C4-2B (cell line): ENCODE results near the gene ACSL4.

ENCODE experiments used
- CTCF ChIP-seq: fragments of 450-650 bp; conservative IDR thresholded peaks from 2 replicates; pipeline ENCODE4 v1.5.1; 2017; ENCODE audit warnings: mild to moderate bottlenecking
- ZFX ChIP-seq: fragments of 450-650 bp; IDR thresholded peaks from 2 replicates; pipeline ENCODE4 v1.6.1; 2017

GRCh38 chrX:109770780-109771179 lies 37.7 kb upstream of the ACSL4 start:
- TF ChIP-seq CTCF, result no peak
- TF ChIP-seq ZFX, result no peak
